Ramos (cell line): ENCODE data around the gene ING1.
"Not testable (repeated sequence)": the region's sequence is repeated elsewhere in the genome, so short reads cannot be mapped to it uniquely, and the experiment has no call there.

Experiments
- in situ Hi-C: fragments of 300-500 bp; cut with MboI; formaldehyde crosslinking; loops from one replicate; pipeline ENCODE4 v1.14.3; 2022; ENCODE audit warnings: low sequenced_read_pairs; ENCODE audit not compliant: unreplicated experiment

ING1 gene, protein sequence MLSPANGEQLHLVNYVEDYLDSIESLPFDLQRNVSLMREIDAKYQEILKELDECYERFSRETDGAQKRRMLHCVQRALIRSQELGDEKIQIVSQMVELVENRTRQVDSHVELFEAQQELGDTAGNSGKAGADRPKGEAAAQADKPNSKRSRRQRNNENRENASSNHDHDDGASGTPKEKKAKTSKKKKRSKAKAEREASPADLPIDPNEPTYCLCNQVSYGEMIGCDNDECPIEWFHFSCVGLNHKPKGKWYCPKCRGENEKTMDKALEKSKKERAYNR

DNA sequence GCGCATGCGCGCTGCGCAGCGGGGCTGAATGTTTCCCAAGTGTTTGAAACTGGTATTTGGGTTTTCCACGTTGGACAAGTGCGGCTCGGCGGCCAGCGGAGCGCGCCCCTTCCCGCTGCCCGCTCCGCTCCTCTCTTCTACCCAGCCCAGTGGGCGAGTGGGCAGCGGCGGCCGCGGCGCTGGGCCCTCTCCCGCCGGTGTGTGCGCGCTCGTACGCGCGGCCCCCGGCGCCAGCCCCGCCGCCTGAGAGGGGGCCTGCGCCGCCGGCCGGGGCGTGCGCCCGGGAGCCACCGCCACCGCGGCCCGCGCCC, at the start of gene ING1:
Gene ING1, plus strand, starts transcription at position 59 of the 311 bp plus-strand sequence. CDS start 450 bp downstream, outside the sequence.
- in situ Hi-C loops: loop anchor here (25.0 kb wide), 2 partner anchors 199 to 474 kb away; partner anchors contain the start of gene ANKRD10

DNA sequence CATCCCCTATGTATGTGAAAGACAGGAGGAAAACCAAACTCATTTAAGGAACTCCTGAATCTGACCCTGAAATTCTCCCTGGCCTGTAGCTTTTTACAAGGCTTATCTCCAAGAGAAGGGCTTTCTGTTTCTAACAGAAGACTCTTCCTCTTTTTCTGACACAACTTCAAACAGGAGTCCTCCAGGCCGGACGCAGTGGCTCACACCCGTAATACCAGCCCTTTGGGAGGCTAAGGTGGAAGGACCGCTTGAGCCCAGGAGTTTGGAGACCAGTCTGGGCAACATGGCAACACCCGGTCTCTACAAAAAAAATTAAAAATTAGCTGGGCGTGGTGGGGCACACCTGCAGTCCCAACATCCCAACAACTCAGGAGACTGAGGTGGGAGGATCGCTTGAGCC, 49.5 kb upstream of the ING1 start:
- in situ Hi-C loops: no loop called here

DNA sequence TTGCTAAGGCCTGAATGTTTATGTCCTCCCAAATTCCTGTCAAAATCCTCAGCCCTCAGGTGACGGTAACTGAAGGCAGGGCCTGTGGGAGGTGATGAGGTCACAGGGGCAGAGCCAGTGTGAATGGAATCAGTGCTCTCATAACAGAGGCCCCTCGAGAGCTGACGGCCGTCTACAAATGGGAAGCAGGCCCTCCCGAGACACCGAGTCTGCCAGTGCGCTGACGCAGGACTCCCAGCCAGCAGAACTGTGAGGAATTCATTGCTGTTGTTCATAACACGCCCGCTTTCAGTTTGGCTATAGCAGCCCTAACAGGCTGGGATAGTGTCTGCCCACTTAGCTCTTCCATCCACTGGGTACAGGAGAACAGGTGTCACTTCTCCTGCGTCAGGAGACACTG, 48.8 kb upstream of the ING1 start:
- in situ Hi-C loops: no loop called here

DNA sequence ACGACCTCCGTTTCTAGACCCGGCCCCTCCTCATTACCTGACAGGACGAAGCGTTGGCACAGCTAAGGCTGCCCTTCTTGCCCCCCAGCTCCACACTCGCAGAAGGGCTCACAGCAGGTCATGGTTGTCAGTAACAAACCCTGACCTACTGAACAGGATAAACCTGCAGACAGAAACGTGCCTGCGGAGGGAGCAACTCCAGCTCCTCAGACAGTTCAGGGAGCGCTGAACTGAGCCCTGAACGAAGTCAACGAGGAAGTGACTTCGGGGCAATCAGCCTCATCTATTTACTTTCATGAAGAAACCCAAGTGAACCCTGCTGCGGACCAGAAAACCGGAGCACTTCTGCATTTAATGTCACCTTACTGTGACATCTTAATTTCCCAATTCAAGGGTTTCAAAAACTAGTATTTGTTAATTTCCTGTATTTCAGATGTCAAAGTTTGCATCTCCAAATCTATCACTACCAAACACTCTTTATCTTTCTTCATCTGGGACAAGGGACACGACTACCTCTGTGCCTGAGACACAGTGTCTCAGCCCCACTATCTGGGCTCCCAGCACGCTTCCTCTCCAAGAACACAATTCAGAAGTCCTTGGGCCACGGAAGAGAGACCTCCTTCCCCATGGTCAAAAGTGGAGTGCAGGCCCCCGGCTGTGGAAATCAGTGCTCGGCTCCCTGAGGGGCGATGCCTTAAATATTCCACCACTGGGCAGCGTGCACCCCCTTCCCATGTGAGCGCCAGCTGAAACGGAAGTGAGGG, 47.8 kb upstream of the ING1 start:
- in situ Hi-C loops: no loop called here

DNA sequence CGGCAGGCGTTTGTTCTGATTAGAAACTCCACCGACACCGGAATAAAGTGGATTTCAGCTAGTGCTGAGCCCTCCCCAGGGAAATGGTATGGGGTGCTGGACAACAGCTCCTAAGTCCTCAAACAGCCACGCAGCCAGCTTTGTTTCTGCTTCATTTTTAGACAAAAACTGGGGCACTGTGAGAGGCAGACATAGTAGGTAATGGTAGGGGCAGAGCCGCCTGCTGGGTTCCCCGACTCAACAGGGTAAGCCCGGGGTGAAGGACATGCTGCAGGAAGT, 47.3 kb upstream of the ING1 start:
- in situ Hi-C loops: no loop called here

DNA sequence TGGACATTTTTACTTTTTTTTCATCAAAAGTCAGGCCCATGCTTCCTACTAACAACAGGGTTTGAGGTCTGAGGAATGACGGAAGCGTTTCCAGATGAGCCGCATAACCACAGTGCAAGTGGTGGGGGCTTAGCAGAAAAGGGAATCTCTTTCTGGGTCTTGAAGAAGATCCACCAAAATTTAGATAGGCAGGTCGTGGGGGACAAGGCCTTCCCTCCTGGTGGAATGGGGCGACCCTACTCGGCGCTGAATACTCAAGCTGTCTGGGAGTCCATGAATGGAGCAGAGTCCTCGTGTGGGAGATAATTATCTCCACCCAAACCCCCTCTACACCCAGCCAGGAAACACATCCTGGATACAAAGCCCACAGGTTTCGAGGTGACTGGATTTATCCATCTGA, 44.5 kb upstream of the ING1 start:
- in situ Hi-C loops: no loop called here

DNA sequence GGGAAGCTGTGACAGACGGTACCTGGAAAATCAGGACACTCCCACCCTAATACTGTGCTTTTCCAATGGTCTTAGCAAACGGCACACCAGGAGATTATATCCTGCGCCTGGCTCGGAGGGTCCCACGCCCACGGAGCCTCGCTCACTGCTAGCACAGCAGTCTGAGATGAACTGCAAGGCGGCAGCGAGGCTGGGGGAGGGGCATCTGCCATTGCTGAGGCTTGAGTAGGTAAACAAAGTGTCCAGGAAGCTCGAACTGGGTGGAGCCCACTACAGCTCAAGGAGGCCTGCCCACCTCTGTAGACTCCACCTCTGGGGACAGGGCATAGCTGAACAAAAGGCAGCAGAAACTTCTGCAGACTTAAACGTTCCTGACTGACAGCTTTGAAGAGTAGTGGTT, 43.7 kb upstream of the ING1 start:
- in situ Hi-C loops: not testable (repeated sequence)

DNA sequence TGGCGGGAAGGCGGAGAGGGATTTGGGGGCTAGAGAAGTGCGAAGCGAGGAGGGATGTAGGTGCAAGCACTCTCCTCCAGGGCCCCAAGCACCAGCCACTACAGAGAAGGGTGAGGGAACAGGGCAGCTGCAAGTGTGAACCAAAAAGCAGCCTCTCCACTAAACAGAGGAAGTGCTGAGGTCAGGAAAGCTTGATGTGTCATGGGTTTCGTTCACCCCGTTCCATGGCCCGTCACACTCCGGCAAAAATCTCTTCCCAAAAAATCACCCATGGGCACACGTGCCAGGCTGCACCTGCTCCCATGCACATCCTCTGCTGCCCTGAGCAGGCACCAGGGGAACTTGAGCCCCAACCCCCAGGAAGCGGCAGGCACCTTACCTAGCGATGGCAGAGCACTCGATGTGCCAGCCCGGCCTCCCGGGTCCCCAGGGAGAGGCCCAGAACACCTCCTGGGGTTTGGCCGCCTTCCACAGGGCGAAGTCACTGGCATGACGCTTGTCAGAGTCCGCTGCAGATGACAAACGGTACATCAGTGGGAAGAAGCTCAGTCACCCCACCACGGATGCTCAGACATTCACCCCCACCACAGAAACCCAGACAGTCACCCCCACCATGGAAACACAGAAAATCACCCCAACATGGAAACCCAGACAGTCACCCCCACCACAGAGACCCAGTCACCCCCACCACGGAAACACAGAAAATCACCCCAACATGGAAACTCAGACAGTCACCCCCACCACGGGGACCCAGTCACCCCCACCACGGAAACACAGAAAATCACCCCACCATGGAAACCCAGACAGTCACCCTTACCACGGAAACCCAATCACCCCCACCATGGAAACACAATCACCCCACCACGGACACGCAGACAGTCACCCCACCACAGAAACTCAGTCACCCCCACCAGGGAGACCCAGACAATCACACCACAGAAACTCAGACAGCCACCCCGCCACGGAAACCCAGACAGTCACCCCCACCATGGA, 36.6 kb upstream of the ING1 start:
- in situ Hi-C loops: no loop called here

DNA sequence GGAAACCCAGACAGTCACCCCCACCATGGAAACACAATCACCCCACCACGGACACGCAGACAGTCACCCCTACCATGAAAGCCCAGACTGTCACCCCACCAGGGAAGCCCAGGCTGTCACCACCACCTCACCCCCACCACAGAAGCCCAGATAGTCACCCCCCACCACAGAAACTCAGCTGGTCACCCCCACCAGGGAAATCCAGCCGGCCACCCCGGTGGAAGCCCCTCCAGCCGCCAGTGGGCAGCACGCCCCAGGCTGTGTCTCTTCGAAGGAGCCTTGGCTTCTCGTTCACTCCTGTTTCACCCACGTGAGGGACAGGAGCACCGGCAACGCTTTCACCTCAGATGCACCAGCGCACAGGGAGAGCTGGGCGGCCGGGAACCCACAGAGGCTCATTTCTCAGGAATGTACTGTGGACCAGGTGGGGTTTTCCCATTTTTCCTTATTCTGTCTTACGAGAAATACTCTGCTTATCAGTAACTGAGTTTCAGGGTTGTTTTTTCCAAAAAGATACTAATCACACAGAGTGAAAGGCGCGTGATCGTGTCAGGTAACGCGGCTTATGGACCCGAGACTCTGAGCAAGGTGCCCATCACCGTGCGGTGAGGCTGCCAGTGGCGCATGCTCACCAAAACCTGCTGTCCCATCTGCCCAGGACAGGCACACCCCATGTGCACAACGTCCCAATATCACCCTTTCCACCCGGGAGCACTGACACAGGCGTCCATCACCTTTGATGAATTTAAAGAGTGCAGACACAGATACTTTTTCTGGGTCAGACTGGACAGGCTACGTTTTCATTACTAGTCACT, 35.6 kb upstream of the ING1 start:
- in situ Hi-C loops: no loop called here

DNA sequence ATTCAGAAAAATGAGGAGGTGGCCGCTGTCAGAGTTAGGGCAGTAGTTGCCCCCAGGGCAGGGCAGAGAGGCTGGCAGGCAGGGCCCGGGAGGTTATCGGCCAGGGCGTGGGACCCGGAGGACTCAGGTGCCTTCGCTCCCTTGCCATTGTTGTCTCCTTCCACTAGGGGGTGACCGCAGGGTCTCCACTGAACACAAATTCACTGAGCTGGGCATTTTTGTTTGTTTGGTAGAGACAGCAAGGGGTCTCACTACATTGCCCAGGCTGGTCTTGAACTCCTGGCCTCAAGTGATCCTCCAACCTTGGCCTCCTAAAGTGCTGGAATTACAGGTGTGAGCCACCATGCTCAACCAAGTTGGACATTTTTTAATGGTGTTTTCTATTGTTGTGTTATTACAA, 32.6 kb upstream of the ING1 start:
- in situ Hi-C loops: no loop called here

DNA sequence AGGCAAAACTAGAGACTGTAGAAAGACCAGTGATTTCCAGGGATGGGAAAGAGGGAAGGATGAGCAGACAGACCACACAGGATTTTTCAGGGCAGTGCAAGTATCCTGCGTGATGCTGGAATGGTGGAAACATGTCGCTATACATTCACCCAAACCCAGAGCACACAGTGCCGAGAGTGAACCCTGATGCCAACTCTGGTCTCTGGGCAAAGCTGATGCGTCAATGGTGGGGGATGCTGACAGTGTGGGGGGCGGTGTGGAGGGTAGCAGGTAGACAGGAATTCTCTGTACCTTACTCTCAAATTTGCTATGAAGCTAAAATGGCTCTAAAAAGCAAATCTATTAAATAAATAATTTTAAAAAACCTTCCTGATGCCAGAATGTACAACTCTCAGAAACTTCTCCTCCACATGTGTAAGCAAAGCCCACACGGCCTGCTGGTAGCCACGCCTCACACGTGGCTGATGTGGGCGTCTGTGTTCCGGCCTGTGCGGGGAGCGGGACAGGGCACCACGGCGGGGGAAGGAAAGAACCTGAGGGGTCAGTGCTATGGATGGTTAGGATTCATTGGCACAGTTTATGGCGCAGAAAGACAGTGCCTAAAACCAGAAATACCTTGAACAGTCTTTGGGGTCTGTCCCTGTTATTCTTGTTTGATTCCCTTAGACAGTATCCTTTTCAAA, 31.5 kb upstream of the ING1 start:
- in situ Hi-C loops: no loop called here

DNA sequence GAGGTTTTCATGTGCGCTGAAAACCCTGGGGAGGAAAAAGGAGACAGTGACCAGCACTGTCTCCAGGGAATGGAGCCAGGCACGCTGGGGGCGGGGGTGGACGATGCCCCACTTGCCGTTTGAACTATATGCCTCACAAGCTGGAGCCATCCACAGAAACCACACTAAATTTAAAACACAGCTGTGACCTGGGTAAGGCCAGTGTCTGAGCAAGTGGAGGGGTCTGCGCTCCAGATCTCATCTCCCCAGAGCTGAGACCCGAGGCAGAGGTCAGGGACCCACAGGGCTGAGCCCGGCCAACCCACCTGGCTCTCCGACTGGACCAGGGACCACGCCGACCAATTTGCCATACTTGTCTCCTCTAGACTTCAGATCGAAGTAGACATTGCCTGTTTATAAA, 30.8 kb upstream of the ING1 start:
- in situ Hi-C loops: no loop called here

DNA sequence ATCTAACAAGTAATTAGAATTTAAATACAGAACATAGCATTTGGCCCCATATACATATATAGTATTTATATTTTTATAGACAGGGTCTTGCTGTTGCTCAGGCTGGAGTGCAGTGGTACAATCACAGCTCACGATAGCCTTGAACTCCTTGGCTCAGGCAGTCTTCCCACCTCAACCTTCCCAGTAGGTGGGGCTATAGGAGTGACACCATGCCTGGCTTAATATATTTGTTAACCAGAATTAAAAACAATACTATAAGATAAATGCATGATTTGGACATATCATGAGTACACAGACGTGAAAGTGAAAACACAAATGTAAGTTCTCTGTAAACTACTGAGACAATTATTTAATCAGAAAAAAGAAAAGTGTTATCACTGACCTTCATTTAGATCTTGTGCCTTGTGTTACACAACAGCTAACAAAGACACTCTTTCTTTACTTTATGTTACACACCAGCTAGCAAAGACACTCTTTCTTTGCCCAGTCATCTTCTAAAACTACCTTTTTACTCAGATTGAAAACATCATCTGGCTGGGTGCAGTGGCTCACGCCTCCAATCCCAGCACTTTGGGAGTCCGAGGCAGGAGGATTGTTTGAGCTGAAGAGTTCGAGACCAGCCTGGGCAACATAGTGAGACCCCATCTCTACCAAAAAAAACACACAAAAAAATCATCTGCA, 30.2 kb upstream of the ING1 start:
- in situ Hi-C loops: no loop called here

DNA sequence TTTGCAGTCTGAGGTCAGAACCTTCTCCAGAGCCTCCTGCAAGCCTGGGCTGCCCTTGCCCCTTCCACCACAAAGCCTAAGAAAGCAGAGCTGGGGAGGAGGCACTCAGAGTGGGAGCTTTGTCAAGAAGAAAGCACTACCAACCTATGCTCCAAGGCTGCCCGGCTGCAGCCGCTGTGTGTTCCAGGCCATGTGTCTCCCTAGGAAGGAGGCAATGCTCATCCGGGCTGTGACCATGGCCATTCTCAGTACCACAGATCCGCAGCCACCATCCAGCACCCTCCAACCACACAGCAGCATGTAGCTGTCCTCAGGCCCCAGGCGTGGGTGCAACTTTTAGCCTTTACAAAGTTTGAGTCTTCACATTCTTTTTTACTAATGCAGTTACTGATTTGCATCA, 29.6 kb upstream of the ING1 start:
- in situ Hi-C loops: no loop called here

DNA sequence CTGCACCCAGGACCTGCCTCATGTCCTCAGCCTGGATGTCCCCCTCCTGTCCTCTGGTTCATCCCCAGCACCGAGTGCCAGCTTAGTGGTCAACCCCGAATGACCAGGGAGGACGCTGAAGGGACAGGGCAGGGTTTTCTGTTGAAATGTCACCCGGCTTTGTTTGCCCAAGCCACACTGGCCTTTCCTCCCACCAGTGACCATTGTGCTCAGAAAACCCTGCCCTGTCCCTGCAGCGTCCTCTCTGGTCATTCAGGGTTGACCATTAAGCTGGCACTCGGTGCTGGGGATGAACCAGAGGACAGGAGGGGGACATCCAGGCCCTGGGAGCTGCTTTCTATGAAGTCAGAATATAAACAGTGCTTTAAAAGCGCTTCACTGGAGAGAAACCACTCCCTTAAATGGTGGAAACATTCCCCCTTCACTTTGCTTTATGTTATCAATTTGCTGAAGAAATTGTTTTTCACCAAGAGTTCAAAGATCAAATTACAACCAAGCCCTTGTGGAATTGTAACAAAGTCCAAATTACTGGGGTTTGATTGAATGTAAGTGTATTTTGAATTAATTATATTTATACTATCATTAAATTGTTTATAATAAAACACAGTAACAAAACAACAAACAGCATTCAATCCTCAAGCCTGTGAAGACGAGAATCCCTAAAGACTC, 29.0 kb upstream of the ING1 start:
- in situ Hi-C loops: no loop called here

DNA sequence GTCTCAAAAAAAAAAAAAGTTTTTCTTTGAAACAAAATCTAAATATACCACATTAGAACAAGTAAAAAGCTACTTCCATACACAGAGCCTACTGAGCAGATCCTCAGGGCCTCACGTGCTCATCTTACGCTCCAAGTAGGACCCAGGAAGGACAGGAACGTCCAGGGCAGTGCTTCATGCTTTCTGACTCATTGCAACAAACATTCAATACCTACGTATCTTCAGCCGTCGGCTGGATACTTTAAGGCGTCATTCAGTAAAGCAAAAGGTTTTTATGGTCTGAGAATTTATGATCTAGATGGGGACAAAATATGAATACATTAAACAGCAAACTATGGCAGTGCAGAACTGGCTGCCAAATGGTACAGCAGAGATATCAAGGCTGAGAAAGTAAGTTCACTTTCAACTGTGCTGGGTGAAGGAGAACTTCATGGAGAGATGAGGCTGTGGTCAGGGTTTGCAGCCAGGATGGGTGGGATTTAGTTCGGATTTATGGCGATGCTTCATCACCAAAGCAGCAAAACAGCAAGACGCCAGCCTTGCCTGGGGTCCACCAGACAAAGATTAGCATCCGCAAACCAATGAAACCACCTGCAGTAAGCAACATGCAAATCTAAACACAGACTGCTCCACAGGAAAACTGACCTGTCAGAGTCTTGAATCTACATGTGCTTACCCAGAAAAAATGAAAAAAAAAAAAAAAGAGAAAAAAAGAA, 28.0 kb upstream of the ING1 start:
- in situ Hi-C loops: no loop called here

DNA sequence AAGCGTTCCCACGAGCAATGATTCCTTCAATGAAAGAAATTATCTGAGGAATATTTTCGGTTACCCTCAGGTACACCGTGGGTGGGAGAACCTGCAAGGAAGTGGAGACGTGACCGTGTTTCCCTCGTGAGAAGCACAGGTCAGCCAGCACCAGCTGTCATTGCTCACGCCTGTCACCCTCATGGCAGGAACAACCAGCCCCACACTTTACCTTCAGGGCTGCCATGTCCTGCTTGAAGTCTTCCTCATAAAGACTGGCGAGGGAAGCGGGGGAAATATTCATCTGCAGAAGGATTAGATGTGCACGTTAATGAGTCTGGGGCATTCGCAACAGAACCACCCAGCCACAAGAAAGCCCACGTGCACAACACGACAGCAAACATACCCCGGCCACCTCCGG, 25.8 kb upstream of the ING1 start:
- in situ Hi-C loops: no loop called here

DNA sequence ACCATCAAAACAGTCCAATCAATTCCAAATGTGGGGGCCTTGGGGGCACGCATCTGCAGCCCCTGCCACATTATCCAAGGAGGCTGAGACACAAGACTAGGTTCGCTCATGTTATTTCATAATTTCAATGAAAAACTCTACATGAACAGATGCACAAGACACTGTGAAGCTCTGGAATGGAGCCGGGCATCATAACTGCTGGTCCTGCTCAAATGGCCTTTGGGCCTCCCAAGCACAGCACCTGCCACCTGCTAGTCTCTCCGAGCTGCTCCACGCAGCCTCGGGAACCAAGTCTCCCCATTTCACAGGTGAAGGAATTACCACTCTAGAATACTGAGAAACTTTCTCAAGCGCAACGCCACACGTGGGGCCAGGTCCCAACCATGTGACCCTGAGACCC, 24.5 kb upstream of the ING1 start:
- in situ Hi-C loops: no loop called here
